Osteoblast (primary cell): Measurements from ENCODE around the gene SMPD3. TPM values are rescaled to one million over a fixed set of nuclear protein-coding genes. Genes with fewer than 3 reads are reported as not detected.
A peak's percentile ranks its signal among the peaks of the same experiment; 100 is the strongest.
"Not testable (repeated sequence)": the region's sequence is repeated elsewhere in the genome, so short reads cannot be mapped to it uniquely, and the experiment has no call there.

Source experiments
- DNase-seq: peaks from one replicate; pipeline ENCODE4 v3.0.0; 2011; ENCODE audit warnings: low spot score, mixed read lengths; ENCODE audit not compliant: insufficient read length; ENCODE audit errors: missing footprints
- H2AFZ ChIP-seq: 2 replicates; pipeline ENCODE4 v1.6.0; 2011; ENCODE audit warnings: mild to moderate bottlenecking, low read length
- H3K27ac ChIP-seq: 2 replicates; pipeline ENCODE4 v1.5.1; 2011; ENCODE audit warnings: mild to moderate bottlenecking, low read depth, low read length, moderate library complexity
- H3K27me3 ChIP-seq: 2 replicates; pipeline ENCODE4 v1.6.0; 2012; ENCODE audit warnings: mild to moderate bottlenecking, control low read depth, inconsistent platforms, low read length, moderate library complexity; ENCODE audit not compliant: insufficient read depth
- H3K36me3 ChIP-seq: 2 replicates; pipeline ENCODE4 v1.5.1; 2011; ENCODE audit warnings: mild to moderate bottlenecking, low read length, control low read depth, moderate library complexity; ENCODE audit not compliant: insufficient read depth
- H3K4me1 ChIP-seq: 2 replicates; pipeline ENCODE4 v1.5.1; 2011; ENCODE audit warnings: mild to moderate bottlenecking, low read length, control low read depth, moderate library complexity; ENCODE audit not compliant: insufficient read depth
- H3K4me2 ChIP-seq: 2 replicates; pipeline ENCODE4 v1.6.0; 2011; ENCODE audit warnings: mild to moderate bottlenecking, low read length; ENCODE audit not compliant: insufficient read depth
- H3K4me3 ChIP-seq: fragments of 200-600 bp; sonication (generic); 3 replicates; pipeline ENCODE4 v1.5.1; 2012; ENCODE audit warnings: mild to moderate bottlenecking, low read length, inconsistent platforms; ENCODE audit not compliant: insufficient read depth
- H3K79me2 ChIP-seq: 2 replicates; pipeline ENCODE4 v1.6.0; 2012; ENCODE audit warnings: mild to moderate bottlenecking, low read length, control low read depth, inconsistent platforms; ENCODE audit not compliant: insufficient read depth
- H3K9me3 ChIP-seq: 2 replicates; pipeline ENCODE4 v1.5.1; 2011; ENCODE audit warnings: low read depth, low read length, control low read depth
- H4K20me1 ChIP-seq: 2 replicates; pipeline ENCODE4 v1.6.0; 2012; ENCODE audit warnings: mild to moderate bottlenecking, low read length, control low read depth; ENCODE audit not compliant: insufficient read depth
- CTCF ChIP-seq: IDR thresholded peaks from 2 replicates; pipeline ENCODE4 v1.5.1; 2011; ENCODE audit warnings: mild to moderate bottlenecking, low read depth, low read length, moderate library complexity; ENCODE audit errors: extremely low read depth
- total RNA-seq: library from RNA; depleted of rRNA; stranded (reverse); fragments of >200 nt; gene quantifications from 2 replicates; pipeline ENCODE4 v1.2.3, GENCODE V29; 2012

Gene SMPD3
- total RNA-seq, result 0.72 TPM in 1 of 2 replicates, not detected in the other

- H3K4me2 ChIP-seq, result peak within 1 kb of the TSS; percentile 81
- H4K20me1 ChIP-seq, result peaks cover 2% of the 10 kb centered on the region
- peaks cover 17% of the 10 kb centered on the region for H3K27me3 ChIP-seq
- H3K36me3 ChIP-seq, result no peaks in the 10 kb centered on the region
- H2AFZ ChIP-seq, result peak within 1 kb of the TSS; percentile 42
- no peak within 1 kb of the TSS for H3K27ac ChIP-seq
- no peak for TF ChIP-seq CTCF
- H3K4me1 ChIP-seq, result peaks cover 26% of the 10 kb centered on the region
- H3K79me2 ChIP-seq, result no peaks in the 10 kb centered on the region
- H3K4me3 ChIP-seq, result peak within 1 kb of the TSS; percentile 66
- no peaks in the 10 kb centered on the region for H3K9me3 ChIP-seq
- DNase-seq, result peak; percentile 100
These were observed at the start of gene SMPD3 for GRCh38 chr16:68448360-68448970. Gene SMPD3, minus strand, starts transcription at chr16:68448508. Its CDS starts 76,327 bp downstream, at chr16:68372181.

GRCh38 chr16:68496689-68497088 lies 48.4 kb upstream of the SMPD3 start:
- no peaks in the 10 kb centered on the region for H3K36me3 ChIP-seq
- H3K79me2 ChIP-seq, result no peaks in the 10 kb centered on the region
- DNase-seq, result no peak
- peaks cover 13% of the 10 kb centered on the region for H3K27me3 ChIP-seq
- H3K9me3 ChIP-seq, result no peaks in the 10 kb centered on the region
- no peak overlapping the region for H3K27ac ChIP-seq
- H2AFZ ChIP-seq, result no peak overlapping the region
- H3K4me1 ChIP-seq, result peaks cover 4% of the 10 kb centered on the region
- H3K4me3 ChIP-seq, result no peak overlapping the region
- H4K20me1 ChIP-seq, result no peaks in the 10 kb centered on the region
- H3K4me2 ChIP-seq, result no peak overlapping the region
- TF ChIP-seq CTCF, result no peak

GRCh38 chr16:68494261-68494660 lies 46.0 kb upstream of the SMPD3 start:
- not testable (repeated sequence) for H3K36me3 ChIP-seq, H3K4me2 ChIP-seq, H3K4me1 ChIP-seq, H3K9me3 ChIP-seq, H3K27ac ChIP-seq, DNase-seq, H2AFZ ChIP-seq, H3K79me2 ChIP-seq, H3K4me3 ChIP-seq, H4K20me1 ChIP-seq
- H3K27me3 ChIP-seq, result peaks cover 13% of the 10 kb centered on the region

GRCh38 chr16:68493412-68494070 lies 45.2 kb upstream of the SMPD3 start:
- Histone ChIP-seq H2AFZ (no peak overlapping the region), H3K27ac (no peak overlapping the region), H3K27me3 (peaks cover 13% of the 10 kb centered on the region), H4K20me1 (no peaks in the 10 kb centered on the region), H3K36me3 (no peaks in the 10 kb centered on the region), H3K4me2 (no peak overlapping the region), H3K79me2 (no peaks in the 10 kb centered on the region), H3K9me3 (no peaks in the 10 kb centered on the region), H3K4me1 (peaks cover 4% of the 10 kb centered on the region), H3K4me3 (no peak overlapping the region)
- TF ChIP-seq CTCF, result no peak
- no peak for DNase-seq
